Tracheal epithelial cell (primary cell): ENCODE results near the gene ADAM17. TPM values are rescaled to one million over a fixed set of nuclear protein-coding genes. Genes with fewer than 3 reads are reported as not detected.

Experiments used
- total RNA-seq: library from RNA; depleted of rRNA; stranded (reverse); fragments of >200 nt; gene quantifications from 2 replicates; pipeline ENCODE4 v1.2.1, GENCODE V29; 2014

Gene ADAM17
- total RNA-seq = 48.6 and 113 TPM in 2 replicates

GRCh38 chr2:9555297-9556120, at the start of gene ADAM17:
TSS of gene ADAM17 (minus strand) at chr2:9555830. CDS start at chr2:9555605, 225 bp downstream.

DNA sequence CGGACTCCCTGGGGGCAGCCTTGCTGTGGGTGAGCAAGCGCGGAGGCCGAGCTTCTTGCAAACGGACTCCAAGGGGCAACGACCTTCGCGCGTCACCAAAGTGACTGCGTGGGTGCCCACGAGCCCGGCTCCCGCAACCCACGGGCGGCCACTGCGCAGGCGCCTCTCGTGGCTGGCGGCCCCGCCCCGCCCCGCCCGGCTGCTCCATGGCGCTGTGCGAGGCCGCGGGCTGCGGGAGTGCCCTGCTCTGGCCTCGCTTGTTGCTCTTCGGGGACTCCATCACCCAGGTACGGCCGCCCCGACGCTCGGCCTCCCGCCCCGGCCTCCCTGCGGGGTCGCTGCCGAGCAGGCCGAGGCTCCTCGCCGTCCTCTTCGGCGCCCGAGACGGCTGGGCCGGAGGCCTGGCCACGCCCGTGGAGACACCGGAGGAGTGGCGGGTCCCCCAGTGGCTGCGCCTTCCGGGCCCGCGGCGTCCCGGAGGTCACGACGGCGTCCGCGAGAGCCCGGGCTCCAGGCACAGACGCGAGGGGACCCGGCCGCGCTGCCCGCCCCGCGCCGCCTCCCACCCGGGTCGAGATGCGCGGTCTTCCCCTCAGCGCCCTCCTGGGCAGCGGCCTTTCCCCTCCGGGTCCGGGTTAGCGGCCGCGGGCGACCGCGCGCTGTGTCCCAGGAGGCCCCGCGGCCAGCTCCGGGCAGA, 81.1 kb downstream of the ADAM17 start, which contains the start of gene IAH1:
Gene IAH1 (plus strand): TSS at position 191 of the 697 bp plus-strand sequence. CDS start 16 bp downstream, at position 207.

Other genes starting within 250 kb of the ADAM17 start
- 19.2 and 22.2 TPM in 2 replicates for gene ITGB1BP1, start 132.3 kb downstream of the ADAM17 start, total RNA-seq
- gene CPSF3, start 132.2 kb downstream of the ADAM17 start, total RNA-seq = 53.3 and 59.0 TPM in 2 replicates
- 70.4 and 78.9 TPM in 2 replicates for gene IAH1, start 81.3 kb downstream of the ADAM17 start, total RNA-seq
- gene YWHAQ, start 75.2 kb upstream of the ADAM17 start, total RNA-seq = 206 and 276 TPM in 2 replicates